GM03348 (cell line): Measurements from ENCODE around the gene MON1A.

Source experiments
- DNase-seq: peaks from one replicate; pipeline ENCODE4 v3.0.0; 2012; ENCODE audit warnings: low spot score

The MON1A gene

GRCh38 chr3:49889296-49889695 is 40.3 kb downstream of the MON1A start:
- no peak for DNase-seq

- DNase-seq, result no peak
Measured at GRCh38 chr3:49886922-49887265, 42.7 kb downstream of the MON1A start.

- no peak for DNase-seq
Measured at GRCh38 chr3:49883998-49884397, 45.6 kb downstream of the MON1A start.

- no peak for DNase-seq
Measured at GRCh38 chr3:49882166-49882565, 47.4 kb downstream of the MON1A start.

GRCh38 chr3:49880581-49881315 is 48.9 kb downstream of the MON1A start:
- DNase-seq, result no peak

GRCh38 chr3:49879721-49880120 is 49.9 kb downstream of the MON1A start:
- no peak for DNase-seq

GRCh38 chr3:49878686-49879085 is 50.9 kb downstream of the MON1A start:
- no peak for DNase-seq

GRCh38 chr3:49877716-49878115 is 51.9 kb downstream of the MON1A start:
- no peak for DNase-seq

- DNase-seq, result no peak
Measured at GRCh38 chr3:49876567-49876966, 53.0 kb downstream of the MON1A start.

GRCh38 chr3:49873623-49874022 is 56.0 kb downstream of the MON1A start:
- DNase-seq, result no peak

- no peak for DNase-seq
Measured at GRCh38 chr3:49872801-49873281, 56.8 kb downstream of the MON1A start.

- DNase-seq, result no peak
Measured at GRCh38 chr3:49871531-49872153, 58.0 kb downstream of the MON1A start.

- DNase-seq, result peak; percentile 27
Measured at GRCh38 chr3:49869525-49870126, 60.0 kb downstream of the MON1A start, which contains the start of gene CAMKV. CAMKV (minus strand) TSS chr3:49869906; CDS start chr3:49862388, 7,518 bp downstream.

- DNase-seq, result no peak
Measured at GRCh38 chr3:49868862-49869466, 60.6 kb downstream of the MON1A start.

- DNase-seq, result peak; percentile 55
Measured at GRCh38 chr3:49867871-49868321, 61.7 kb downstream of the MON1A start.

- no peak for DNase-seq
Measured at GRCh38 chr3:49867400-49867799, 62.2 kb downstream of the MON1A start.

GRCh38 chr3:49865198-49865784 is 64.3 kb downstream of the MON1A start:
- DNase-seq, result no peak

- no peak for DNase-seq
Measured at GRCh38 chr3:49864505-49864904, 65.1 kb downstream of the MON1A start.

GRCh38 chr3:49859576-49860305 is 69.9 kb downstream of the MON1A start:
- no peak for DNase-seq
